VCaP (cell line): ENCODE data around the gene PIK3R5.

Source experiments
- H3K27ac ChIP-seq: fragments of 450-650 bp; 2 replicates; pipeline ENCODE4 v1.5.1; 2017
- TF ChIP-seq, protein P1 (sequence below): fragments of 450-650 bp; conservative IDR thresholded peaks from 2 replicates; pipeline ENCODE4 v1.5.1; 2017; ENCODE audit warnings: mild to moderate bottlenecking, moderate library complexity

PIK3R5 gene

DNA sequence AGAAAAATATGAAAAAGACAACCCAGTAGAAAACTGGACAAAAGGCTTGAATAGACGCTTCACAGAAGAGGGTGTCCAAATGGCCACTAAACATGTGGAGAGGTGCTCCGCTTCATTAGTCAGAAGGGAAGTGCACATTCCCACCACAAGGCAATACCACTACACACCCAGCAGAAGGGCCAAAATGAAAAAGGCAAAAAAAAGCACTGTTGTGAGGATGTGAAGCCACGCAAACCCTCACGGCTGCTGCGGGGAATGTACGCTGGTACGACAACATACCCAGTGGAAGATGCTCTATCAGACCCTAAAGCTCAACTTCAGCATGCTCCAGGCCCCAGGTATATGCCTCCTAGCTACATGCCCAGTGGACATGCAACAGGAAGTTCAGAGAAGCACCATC lies 17.0 kb downstream of the PIK3R5 start:
- TF ChIP-seq, protein P1, sequence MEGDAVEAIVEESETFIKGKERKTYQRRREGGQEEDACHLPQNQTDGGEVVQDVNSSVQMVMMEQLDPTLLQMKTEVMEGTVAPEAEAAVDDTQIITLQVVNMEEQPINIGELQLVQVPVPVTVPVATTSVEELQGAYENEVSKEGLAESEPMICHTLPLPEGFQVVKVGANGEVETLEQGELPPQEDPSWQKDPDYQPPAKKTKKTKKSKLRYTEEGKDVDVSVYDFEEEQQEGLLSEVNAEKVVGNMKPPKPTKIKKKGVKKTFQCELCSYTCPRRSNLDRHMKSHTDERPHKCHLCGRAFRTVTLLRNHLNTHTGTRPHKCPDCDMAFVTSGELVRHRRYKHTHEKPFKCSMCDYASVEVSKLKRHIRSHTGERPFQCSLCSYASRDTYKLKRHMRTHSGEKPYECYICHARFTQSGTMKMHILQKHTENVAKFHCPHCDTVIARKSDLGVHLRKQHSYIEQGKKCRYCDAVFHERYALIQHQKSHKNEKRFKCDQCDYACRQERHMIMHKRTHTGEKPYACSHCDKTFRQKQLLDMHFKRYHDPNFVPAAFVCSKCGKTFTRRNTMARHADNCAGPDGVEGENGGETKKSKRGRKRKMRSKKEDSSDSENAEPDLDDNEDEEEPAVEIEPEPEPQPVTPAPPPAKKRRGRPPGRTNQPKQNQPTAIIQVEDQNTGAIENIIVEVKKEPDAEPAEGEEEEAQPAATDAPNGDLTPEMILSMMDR: no peak

DNA sequence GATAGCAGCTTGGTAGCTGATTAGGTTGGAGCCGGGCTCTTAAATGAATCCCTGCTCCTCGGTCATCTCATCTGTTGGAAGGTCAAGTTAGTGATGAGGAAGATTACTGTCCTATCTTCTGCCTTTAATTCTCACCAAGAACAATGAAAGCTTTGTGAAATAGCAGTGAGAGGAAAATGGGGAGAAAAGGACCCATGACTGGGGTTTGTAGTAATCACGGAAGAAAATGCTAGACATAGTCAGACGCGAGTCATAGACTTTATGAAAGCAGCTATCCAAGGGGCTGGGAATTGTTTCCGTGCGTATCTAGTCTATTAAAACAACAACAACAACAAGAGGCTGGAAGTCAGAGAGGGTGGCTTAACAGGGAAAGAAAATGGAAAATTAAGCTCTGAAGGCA lies 18.3 kb downstream of the PIK3R5 start:
- TF ChIP-seq, protein P1: no peak
- H3K27ac ChIP-seq: no peak overlapping the region

More for the DNA sequence above, 17.0 kb downstream of the PIK3R5 start:
- no peak overlapping the region for H3K27ac ChIP-seq

DNA sequence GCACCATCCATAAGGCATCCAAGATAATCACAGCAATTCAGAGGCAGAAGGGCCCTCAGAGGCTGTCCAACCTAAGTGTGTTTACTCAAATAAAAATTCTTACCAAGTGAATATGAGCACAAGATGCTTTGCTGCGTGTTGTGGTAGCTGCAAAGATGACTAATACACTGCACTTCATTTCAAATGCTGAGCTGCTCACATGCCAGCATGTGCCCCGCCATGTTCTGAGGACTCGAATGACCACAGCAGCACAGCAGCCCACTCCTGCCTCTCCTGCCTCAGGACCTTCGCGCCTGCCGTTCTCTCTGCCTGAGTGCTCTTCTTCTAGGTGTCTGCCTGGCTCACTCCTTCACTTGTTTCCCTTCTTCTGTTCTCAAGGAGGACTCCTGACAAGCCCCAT lies 19.0 kb downstream of the PIK3R5 start:
- no peak overlapping the region for H3K27ac ChIP-seq
- TF ChIP-seq, protein P1: no peak

DNA sequence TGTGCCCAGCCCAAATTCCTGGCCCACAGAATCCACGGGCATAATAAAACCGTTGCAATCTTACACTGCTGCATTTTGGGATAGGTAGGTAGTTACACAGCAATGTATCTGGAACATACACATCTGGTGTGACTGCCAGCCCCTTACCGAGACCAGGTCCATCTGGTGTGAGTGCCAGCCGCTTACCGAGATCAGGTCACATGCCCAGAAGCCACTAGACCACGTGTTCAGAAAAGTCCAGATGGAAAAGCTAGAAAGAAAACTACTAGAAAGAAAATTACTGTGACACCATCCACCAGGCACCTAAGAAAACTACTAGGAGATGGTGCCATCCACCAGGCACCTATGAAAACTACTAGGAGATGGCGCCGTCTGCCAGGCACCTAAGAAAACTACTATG lies 19.4 kb downstream of the PIK3R5 start:
- H3K27ac ChIP-seq: no peak overlapping the region
- TF ChIP-seq, protein P1: no peak

DNA sequence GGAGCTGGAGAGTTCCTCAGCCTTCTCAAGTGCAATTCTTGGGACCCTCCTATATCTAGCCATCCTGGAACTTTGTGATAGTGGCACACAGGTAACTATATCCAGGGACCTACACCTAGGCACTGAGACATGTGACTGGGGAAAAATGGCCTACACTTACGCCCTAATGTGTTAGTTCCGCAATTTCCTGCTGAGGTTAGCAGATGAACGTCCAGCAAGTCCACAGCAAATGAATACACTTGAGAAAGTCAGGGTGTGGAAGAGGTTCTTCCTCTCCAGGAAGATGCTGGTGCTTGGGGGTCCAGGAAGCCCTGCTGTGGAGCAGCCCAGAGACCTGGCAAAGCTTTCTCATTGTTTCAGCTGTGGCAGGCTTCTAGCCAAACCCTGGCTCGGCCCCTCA lies 20.8 kb downstream of the PIK3R5 start:
- TF ChIP-seq, protein P1: no peak
- no peak overlapping the region for H3K27ac ChIP-seq

DNA sequence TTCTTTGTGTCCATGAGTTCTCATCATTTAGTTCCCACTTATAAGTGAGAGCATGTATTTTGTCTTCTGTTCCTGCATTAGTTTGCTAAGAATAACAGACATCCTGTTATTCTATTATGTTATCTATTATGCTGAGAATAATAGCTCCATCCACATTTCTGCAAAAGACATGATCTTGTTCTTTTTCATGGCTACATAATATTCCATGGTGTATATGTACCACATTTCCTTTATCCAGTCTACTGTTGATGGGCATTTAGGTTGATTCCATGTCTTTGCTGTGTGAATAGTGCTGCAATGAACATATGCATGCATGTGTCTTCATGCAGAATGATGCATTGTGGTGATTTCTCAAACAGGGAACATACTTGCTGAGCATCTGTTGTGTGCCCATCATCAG lies 21.4 kb downstream of the PIK3R5 start:
- no peak overlapping the region for H3K27ac ChIP-seq
- TF ChIP-seq, protein P1: no peak

DNA sequence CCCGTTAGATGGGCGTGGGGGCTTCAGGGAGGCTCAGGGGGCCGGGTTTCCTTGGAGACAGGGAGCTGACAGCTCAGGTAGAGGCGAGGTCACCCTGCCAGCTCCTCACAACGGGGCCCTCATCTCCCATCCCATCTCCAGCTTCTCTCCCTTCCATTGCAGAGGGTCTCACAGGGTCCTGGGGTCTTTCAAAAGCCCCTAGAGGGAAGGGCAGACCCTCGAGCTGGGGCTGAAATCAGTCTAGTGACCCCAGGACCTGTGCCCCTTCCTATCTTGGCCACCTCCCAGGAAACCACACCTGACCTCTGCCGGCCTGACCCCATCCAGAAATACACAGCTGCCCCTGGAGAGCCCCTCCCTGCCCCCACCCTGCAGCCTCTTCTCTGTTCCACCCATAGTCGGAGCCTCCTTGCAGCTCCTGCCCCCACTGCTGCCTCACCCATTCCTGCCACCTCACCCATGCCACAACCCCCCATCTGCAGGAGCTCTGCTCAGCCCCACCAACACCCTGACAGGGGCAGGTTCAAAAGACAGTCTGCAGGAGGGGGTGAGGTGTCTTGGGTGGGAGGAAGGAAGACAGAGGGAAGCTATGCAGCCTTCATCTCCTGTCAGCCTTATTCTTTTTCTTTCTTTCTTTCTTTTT lies 23.4 kb downstream of the PIK3R5 start:
- TF ChIP-seq, protein P1: no peak
- H3K27ac ChIP-seq: no peak overlapping the region
